Breast epithelium (tissue), 3 donors: ENCODE data around the gene LRRN2.

Experiments
- POLR2A ChIP-seq: fragments of 450-650 bp; IDR thresholded peaks from one replicate; pipeline ENCODE4 v1.6.1; 2016; ENCODE audit warnings: antibody characterized with exemption, mild to moderate bottlenecking, moderate library complexity
- TF ChIP-seq, protein P1 (sequence below), 3 donors: fragments of 450-650 bp; IDR thresholded peaks; one replicate each; pipeline ENCODE4 v1.5.1; 2016 to 2017; ENCODE audit warnings: antibody characterized with exemption in 3 of 3, mild to moderate bottlenecking in 3 of 3, moderate library complexity in 3 of 3

DNA sequence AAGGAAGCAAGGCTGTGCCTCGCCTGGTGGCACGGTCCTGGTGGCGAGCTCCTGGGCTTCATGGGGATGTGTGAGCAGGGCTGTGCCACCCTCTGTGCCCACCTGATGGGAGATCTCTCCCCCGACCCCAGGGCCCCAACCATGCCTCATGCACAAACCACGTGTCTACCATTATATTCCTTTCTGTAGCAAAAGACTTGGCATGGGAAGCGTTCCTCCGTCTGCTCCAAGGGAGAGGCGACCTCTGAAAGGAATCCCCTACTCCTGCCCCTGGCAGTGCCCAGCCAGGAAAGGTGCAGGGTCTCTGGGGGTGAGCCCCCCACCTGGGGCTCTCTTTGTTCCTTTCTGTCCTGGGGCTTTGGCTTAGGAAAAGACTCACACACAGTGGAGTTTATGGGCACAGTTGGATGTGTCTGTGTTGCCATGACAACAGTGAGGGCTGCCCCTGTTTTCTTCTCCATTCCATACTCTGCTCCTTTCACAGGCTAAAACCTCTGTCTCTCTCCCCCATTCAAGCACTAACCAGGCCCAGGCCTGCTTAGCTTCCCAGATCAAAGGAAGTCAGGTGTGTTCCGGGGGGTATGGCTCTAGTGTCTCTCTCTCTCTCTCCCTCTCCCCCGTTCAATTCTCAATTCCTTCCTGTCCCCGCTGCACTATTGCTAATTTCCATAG lies 21.4 kb upstream of the LRRN2 start:
- TF ChIP-seq, protein P1, sequence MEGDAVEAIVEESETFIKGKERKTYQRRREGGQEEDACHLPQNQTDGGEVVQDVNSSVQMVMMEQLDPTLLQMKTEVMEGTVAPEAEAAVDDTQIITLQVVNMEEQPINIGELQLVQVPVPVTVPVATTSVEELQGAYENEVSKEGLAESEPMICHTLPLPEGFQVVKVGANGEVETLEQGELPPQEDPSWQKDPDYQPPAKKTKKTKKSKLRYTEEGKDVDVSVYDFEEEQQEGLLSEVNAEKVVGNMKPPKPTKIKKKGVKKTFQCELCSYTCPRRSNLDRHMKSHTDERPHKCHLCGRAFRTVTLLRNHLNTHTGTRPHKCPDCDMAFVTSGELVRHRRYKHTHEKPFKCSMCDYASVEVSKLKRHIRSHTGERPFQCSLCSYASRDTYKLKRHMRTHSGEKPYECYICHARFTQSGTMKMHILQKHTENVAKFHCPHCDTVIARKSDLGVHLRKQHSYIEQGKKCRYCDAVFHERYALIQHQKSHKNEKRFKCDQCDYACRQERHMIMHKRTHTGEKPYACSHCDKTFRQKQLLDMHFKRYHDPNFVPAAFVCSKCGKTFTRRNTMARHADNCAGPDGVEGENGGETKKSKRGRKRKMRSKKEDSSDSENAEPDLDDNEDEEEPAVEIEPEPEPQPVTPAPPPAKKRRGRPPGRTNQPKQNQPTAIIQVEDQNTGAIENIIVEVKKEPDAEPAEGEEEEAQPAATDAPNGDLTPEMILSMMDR (IDR thresholded peaks at IDR 0.05) = no peak
- TF ChIP-seq POLR2A = no peak
